Spinal cord (tissue), 10 donors: ENCODE results near the gene TOM1L2. TPM values are rescaled to one million over a fixed set of nuclear protein-coding genes. Genes with fewer than 3 reads are reported as not detected.
"Not testable (repeated sequence)": the region's sequence is repeated elsewhere in the genome, so short reads cannot be mapped to it uniquely, and the experiment has no call there.

ENCODE experiments used
- DNase-seq, 6 donors: peaks; one replicate each; pipeline versions ENCODE4 v3.0.0 to v3.0.0-alpha.2; 2013 to 2015; ENCODE audit warnings: low spot score in 6 of 6, low read depth in 4 of 6
- H3K27ac ChIP-seq: one replicate; pipeline ENCODE4 v1.5.1; 2013; ENCODE audit warnings: low read depth, low read length, control low read depth
- H3K27me3 ChIP-seq: one replicate; pipeline ENCODE4 v1.6.1; 2013; ENCODE audit warnings: low read length; ENCODE audit not compliant: control insufficient read depth, insufficient read depth
- H3K36me3 ChIP-seq: one replicate; pipeline ENCODE4 v1.6.1; 2013; ENCODE audit warnings: low read length; ENCODE audit not compliant: control insufficient read depth, insufficient read depth
- H3K4me1 ChIP-seq: one replicate; pipeline ENCODE4 v1.6.1; 2013; ENCODE audit warnings: low read length; ENCODE audit not compliant: control insufficient read depth, insufficient read depth
- H3K4me3 ChIP-seq: one replicate; pipeline ENCODE4 v1.5.1; 2013; ENCODE audit warnings: low read depth, low read length, control low read depth
- H3K9me3 ChIP-seq: one replicate; pipeline ENCODE4 v1.6.1; 2013; ENCODE audit warnings: low read length; ENCODE audit not compliant: control insufficient read depth, insufficient read depth
- WGBS: methylation state at CpG from one replicate; pipeline ENCODE4 v1.1.5; 2013; ENCODE audit warnings: missing lambda C conversion rate; ENCODE audit not compliant: insufficient coverage; 5-methylcytosine and 5-hydroxymethylcytosine counted together
- polyA plus RNA-seq, 2 donors: library from polyadenylated mRNA; unstranded; fragments of 120-200 nt; gene quantifications; one replicate each; pipeline ENCODE4 v1.2.1, GENCODE V29; 2013; ENCODE audit not compliant: insufficient read length in 2 of 2
- total RNA-seq, 2 donors: library from RNA; depleted of rRNA in 1 of 2; stranded (reverse); fragments of 120-200 nt in 1 of 2; fragments of >200 nt in 1 of 2; gene quantifications; one replicate each; pipeline versions ENCODE4 v1.2.3 to v1.2.4, GENCODE V29; 2013 to 2014
- donor health status: healthy.

The TOM1L2 gene
- total and polyA plus RNA-seq, 4 donors = 44.3 to 121 (median 75.7) TPM

DNA sequence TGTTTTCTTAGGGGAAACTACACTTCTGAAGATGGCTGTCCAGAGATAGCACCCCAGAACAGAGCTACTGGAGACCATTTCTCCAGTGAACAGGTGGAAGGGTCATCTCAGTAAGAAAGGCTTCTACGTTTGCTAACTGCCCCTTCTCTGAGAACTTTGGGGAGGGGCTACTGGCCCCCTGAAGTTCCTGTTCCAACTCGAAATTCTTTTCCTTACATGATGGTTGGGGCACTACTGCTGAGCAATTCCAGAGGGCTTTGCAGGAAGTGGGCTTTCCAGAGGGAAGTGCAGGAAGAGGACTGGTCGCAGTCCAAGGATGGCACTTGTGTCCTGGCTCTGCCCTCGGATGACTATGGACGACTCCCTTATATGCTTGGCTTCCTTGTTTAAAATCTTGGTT is 31.2 kb downstream of the TOM1L2 start:
- no peak overlapping the region for H3K4me3 ChIP-seq
- H3K27me3 ChIP-seq = no peaks in the 10 kb centered on the region
- H3K27ac ChIP-seq = peak overlapping the region; percentile 62
- DNase-seq = no peak
- WGBS = 63% methylated on average over 5 of the region's 5 CpGs
- no peaks in the 10 kb centered on the region for H3K9me3 ChIP-seq
- no peaks in the 10 kb centered on the region for H3K36me3 ChIP-seq
- peaks cover 48% of the 10 kb centered on the region for H3K4me1 ChIP-seq

- peaks cover 51% of the 10 kb centered on the region for H3K4me1 ChIP-seq
- H3K9me3 ChIP-seq = no peaks in the 10 kb centered on the region
- H3K27me3 ChIP-seq = no peaks in the 10 kb centered on the region
- peak in 2 of 6 donors; percentile 65 to 79 for DNase-seq
- no peak overlapping the region for H3K4me3 ChIP-seq
- 33% methylated on average over 2 of the region's 3 CpGs for WGBS
- peak overlapping the region; percentile 62 for H3K27ac ChIP-seq
- no peaks in the 10 kb centered on the region for H3K36me3 ChIP-seq
Observed at GRCh38 chr17:17940441-17940911, 31.7 kb downstream of the TOM1L2 start.

GRCh38 chr17:17939941-17940340 is 32.3 kb downstream of the TOM1L2 start:
- H3K4me3 ChIP-seq, H3K27me3 ChIP-seq, DNase-seq, H3K36me3 ChIP-seq, H3K9me3 ChIP-seq: not testable (repeated sequence)
- Histone ChIP-seq H3K4me1 (peaks cover 50% of the 10 kb centered on the region), H3K27ac (peak overlapping the region; percentile 62)
- 100% methylated on average over 1 of the region's 7 CpGs for WGBS

DNA sequence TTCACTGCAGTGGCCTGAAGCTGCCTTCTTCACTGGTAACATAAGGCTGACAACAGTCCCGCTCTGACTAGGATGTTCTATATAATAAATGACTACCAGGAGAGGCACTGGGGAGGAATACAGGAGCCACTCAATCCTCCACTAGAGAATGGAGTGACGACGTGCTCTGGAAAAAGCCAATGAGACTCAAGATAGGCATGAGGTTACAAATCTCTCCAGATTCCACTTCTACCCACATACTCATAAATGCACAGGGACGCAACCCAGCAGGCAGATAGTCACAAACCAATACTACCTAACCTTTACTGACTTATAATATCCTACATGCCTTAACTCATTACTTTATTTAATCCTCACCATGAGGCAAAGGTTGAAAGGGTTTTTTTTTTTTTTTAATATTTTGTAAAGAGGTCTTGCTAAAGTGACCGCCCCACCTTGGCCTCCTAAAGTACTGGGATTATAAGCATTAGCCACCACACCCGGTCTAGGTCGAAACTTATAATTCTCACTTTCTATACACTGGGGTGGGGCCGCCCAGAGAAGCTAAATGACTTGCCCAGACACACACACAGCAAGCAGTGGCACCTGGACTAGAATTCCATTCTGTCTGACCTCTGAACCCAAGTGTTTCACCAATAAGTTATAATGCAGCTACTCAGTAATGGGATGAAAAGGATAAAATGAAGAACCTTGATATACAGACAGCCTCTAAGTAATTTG is 33.7 kb downstream of the TOM1L2 start:
- H3K27ac ChIP-seq = no peak overlapping the region
- H3K36me3 ChIP-seq = no peaks in the 10 kb centered on the region
- no peak overlapping the region for H3K4me3 ChIP-seq
- no peaks in the 10 kb centered on the region for H3K27me3 ChIP-seq
- peaks cover 39% of the 10 kb centered on the region for H3K4me1 ChIP-seq
- 90% methylated on average over 4 of the region's 8 CpGs for WGBS
- H3K9me3 ChIP-seq = no peaks in the 10 kb centered on the region
- peak in 1 of 6 donors; percentile 70 for DNase-seq

DNA sequence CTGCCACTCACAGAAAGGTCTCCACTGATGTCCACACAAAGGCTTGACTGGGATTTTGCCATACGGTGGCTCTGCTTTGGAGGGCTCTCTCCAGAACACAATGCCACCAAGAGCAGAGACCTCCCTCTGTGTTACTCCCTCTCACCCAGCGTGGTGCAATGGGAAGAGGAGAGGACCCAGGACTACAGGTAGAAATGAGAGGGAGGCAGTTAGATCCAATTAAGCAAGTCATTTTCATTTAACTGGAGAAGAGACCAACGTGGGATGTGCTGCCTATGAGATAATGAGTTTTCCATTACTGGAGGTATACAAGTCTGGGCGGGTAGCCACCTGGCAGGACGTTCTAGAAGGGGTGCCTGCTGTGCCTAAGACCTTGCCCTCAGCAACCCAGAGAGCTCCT is 34.2 kb downstream of the TOM1L2 start:
- WGBS = 61% methylated on average over 4 of the region's 5 CpGs
- peaks cover 34% of the 10 kb centered on the region for H3K4me1 ChIP-seq
- no peak overlapping the region for H3K27ac ChIP-seq

GRCh38 chr17:17937201-17937853 is 34.9 kb downstream of the TOM1L2 start:
- Histone ChIP-seq H3K9me3 (no peaks in the 10 kb centered on the region), H3K36me3 (no peaks in the 10 kb centered on the region), H3K27me3 (no peaks in the 10 kb centered on the region), H3K4me1 (peaks cover 34% of the 10 kb centered on the region), H3K27ac (peak overlapping the region; percentile 6), H3K4me3 (no peak overlapping the region)
- 75% methylated on average over 3 of the region's 4 CpGs for WGBS
- DNase-seq = peak in 1 of 6 donors; percentile 93

More for the DNA sequence above, 34.2 kb downstream of the TOM1L2 start:
- no peaks in the 10 kb centered on the region for H3K36me3 ChIP-seq
- no peaks in the 10 kb centered on the region for H3K9me3 ChIP-seq
- H3K4me3 ChIP-seq = no peak overlapping the region
- no peaks in the 10 kb centered on the region for H3K27me3 ChIP-seq
- DNase-seq = no peak

- peaks cover 30% of the 10 kb centered on the region for H3K4me1 ChIP-seq
- H3K27me3 ChIP-seq = no peaks in the 10 kb centered on the region
- no peaks in the 10 kb centered on the region for H3K36me3 ChIP-seq
- no peak for DNase-seq
- no peak overlapping the region for H3K27ac ChIP-seq
- no peaks in the 10 kb centered on the region for H3K9me3 ChIP-seq
- 56% methylated on average over 4 of the region's 6 CpGs for WGBS
- H3K4me3 ChIP-seq = no peak overlapping the region
Observed at GRCh38 chr17:17935321-17936271, 36.6 kb downstream of the TOM1L2 start.

DNA sequence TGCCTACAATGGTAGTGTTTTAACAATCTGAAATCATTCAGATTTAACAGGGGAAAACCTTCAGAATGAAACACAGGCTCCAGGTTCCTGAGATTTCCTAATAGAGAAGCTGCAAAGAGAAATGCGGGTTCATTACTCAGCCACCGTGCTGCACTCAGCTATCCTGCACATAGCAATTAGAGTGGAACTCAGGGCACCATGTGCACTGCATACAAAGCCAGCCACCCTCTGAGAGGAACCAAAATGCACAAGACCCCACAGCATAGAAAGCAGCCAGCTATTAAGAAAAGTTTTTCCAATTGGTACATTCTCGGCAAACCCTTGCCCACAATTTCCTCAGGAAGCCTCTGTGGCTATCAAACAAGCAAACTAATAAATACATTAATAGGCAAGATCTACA is 37.4 kb downstream of the TOM1L2 start:
- WGBS = 33% methylated on average over 2 of the region's 3 CpGs
- peak in 1 of 6 donors; percentile 78 for DNase-seq
- H3K4me1 ChIP-seq = peaks cover 26% of the 10 kb centered on the region
- no peaks in the 10 kb centered on the region for H3K9me3 ChIP-seq
- H3K27ac ChIP-seq = peak overlapping the region; percentile 34
- H3K27me3 ChIP-seq = no peaks in the 10 kb centered on the region
- H3K36me3 ChIP-seq = no peaks in the 10 kb centered on the region
- no peak overlapping the region for H3K4me3 ChIP-seq

GRCh38 chr17:17934214-17934613 is 38.0 kb downstream of the TOM1L2 start:
- Histone ChIP-seq H3K9me3 (no peaks in the 10 kb centered on the region), H3K27me3 (no peaks in the 10 kb centered on the region), H3K27ac (no peak overlapping the region), H3K4me1 (peaks cover 28% of the 10 kb centered on the region), H3K36me3 (no peaks in the 10 kb centered on the region), H3K4me3 (no peak overlapping the region)
- no peak for DNase-seq
- no CpG with 5 or more reads among the region's 2 CpGs for WGBS
